G401 (cell line): ENCODE data around the gene ARMC2. TPM values are rescaled to one million over a fixed set of nuclear protein-coding genes. Genes with fewer than 3 reads are reported as not detected.

Experiments
- DNase-seq: peaks from one replicate; pipeline ENCODE4 v3.0.0-alpha.2; 2015; ENCODE audit warnings: low spot score
- in situ Hi-C: cut with HindIII; loops from 2 replicates; pipeline ENCODE4 v1.10.0; 2016; ENCODE audit warnings: low sequenced_read_pairs, mixed read lengths
- total RNA-seq: library from RNA; depleted of rRNA; stranded (reverse); fragments of >200 nt; shearing (Covaris generic); gene quantifications from 2 replicates; pipeline ENCODE4 v1.2.3, GENCODE V29; 2014

Gene ARMC2
- total RNA-seq, 1 experiment from 2014 or later, result 0.54 TPM

DNA sequence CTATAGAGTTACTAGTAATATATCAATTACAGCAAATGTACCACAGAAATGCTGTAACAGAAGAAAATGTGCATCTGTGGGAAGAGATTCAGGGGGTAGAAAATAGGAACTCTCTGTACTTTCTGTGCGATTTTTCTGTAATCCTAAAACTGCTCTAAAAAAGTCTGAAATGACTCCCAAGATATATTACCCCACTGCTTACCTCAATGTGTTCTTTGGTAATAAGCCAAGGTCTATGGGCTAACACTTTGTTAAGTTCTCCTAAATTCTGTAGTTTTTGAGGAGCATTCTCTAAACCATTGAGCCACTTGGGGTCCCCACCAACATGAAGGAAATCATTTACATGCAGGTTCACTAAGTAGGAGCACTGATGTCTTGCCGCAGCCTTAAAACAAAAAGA, 152.1 kb downstream of the ARMC2 start:
- DNase-seq, result no peak
- in situ Hi-C loops, result no loop called here

- in situ Hi-C loops, result no loop called here
- peak; percentile 52 for DNase-seq
Measured at GRCh38 chr6:109001291-109001894, 153.2 kb downstream of the ARMC2 start.

- in situ Hi-C loops, result no loop called here
- DNase-seq, result peak; percentile 48
Measured at GRCh38 chr6:109002051-109002697, 154.0 kb downstream of the ARMC2 start.

GRCh38 chr6:109002882-109003281, 154.7 kb downstream of the ARMC2 start:
- in situ Hi-C loops, result no loop called here
- no peak for DNase-seq

DNA sequence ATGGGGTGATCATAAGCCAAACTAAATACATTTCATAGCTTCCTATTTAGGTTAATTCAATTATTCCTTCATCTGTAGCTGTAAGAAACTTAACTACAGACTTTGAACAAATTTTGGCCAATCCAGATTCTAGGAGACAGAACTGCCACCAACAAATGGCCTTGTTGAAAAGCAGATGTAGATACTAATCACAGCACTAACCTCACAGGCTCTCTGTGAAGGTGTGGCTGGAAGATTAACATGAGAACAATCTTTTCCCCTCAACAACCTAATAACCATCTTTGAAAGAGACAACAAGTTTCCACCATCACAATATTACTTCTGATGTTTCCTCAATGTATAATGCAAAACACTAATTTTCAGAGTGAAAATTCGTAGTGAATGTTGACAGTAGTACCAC, 158.6 kb downstream of the ARMC2 start:
- in situ Hi-C loops, result no loop called here
- no peak for DNase-seq

DNA sequence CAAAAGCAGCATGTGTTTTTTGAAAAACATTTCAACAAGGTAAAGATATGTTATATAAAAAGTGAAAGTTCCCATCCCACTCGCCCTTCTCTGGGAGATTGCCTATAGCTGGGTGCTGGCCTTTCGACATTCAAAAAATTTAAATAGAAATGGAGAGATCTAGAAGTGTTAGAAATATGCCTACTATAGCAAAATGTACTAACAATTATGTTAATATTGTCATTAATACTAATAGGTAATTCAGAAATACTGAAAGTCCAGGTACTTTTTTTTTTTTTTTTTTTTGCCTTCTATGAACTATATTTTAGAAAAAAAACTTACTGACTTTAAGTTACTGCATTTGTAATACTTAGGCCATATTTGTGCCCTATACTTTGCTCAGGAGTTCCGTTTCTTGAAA, 159.3 kb downstream of the ARMC2 start:
- no peak for DNase-seq
- in situ Hi-C loops, result no loop called here

- DNase-seq, result peak; percentile 35
- in situ Hi-C loops, result no loop called here
Measured at GRCh38 chr6:109008054-109008453, 159.8 kb downstream of the ARMC2 start.

DNA sequence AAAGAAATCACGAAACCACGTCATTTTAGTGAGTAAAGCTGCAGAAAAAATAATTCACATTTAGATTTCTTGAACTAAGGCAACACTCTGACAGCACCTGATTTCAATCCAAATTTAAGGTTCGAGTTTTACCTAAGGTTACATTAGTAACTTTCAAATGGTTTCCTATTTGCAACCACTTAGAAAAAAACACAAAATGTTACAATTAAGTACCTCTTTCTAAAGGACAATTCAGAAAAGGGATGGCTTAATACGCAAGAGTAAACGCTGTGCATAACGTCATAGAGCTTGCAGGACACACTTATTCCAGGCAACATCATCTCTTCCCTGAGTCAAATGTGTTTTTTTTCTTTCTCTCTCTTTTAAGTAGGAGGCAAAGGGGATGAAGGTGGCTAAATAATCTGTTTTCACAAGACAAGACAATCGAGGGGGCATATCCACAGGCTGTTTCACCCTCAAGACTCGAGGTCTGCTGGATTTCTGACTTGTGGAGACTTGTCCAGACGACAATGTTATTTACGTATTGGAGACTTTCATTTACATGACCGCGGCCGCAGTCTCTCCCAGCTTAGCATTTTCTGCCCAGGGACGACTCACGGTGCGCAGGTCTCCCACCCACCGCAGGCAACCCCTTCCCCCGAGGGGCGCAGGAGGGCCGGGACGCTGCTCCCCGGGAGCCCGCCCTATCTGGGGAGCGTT, 160.5 kb downstream of the ARMC2 start:
- peak; percentile 78 for DNase-seq
- in situ Hi-C loops, result no loop called here

DNA sequence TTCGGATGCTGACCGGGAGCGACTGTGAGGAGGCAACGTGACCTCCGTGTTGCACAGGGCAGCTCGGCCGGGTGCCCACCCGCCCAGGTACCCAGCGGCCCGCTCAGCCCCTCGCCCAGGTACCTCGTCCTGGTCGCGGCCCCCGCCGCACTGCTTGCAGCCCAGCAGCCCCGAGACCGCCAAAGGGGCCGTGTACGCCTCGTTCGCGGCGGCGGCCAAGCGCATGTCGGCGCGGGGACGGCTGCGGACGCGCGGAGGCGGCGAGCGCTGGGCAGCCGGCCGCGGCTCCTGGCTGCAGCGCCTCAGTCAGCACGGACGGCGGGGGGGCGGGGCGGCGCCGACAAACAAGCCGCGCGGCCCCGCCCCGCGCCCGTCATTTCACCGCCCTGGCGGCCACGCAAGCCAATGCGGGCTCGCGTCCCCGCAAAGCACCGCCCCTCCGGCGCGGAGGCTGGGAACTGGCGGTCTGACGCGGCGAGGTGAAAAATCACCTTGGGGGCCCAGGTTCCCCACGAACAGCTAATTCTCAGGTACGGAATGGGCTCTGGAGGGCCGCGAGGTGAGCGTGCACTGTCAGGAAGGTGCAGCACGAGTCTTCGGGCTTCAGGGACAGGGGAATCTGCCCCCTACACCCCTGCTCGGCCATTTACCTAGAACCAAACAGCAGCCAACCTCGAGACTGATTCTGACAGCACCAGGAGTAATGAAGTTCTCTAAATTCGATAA, 161.2 kb downstream of the ARMC2 start:
- peak; percentile 94 for DNase-seq
- in situ Hi-C loops, result no loop called here

GRCh38 chr6:109009962-109010704, 161.9 kb downstream of the ARMC2 start:
- in situ Hi-C loops, result no loop called here
- DNase-seq, result peak; percentile 50

- peak; percentile 64 for DNase-seq
- in situ Hi-C loops, result no loop called here
Measured at GRCh38 chr6:109010705-109011102, 162.5 kb downstream of the ARMC2 start.

DNA sequence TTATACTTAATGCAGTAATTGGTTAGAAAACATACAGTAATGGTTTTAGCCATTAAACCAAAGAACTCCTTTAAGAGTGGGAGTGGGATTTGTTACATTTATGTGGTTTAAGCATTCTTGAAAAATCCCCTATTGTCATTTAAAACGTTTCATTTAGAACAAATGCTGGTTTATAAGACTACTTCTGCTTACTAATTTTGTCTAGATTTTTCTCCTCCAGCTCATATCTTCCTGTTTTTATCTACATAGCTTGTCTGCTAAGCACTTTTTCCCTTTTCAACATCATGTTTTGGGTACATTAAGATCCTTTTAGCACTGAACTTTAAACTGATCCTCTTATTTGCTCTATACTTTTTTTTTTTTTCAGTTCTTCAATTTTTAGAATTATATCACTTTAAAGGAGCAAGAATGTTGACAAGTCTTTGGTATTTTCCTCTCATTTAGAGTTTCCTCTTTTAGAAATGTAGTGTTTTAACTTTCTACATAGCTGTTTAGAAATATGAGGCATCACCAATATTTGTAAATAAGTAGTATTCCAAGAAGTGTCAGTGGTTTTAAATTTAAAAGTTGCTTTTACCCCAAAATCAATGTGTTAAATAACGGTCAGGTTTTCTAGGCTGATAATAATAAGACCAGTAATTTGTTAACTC, 165.6 kb downstream of the ARMC2 start:
- in situ Hi-C loops, result no loop called here
- DNase-seq, result no peak

DNA sequence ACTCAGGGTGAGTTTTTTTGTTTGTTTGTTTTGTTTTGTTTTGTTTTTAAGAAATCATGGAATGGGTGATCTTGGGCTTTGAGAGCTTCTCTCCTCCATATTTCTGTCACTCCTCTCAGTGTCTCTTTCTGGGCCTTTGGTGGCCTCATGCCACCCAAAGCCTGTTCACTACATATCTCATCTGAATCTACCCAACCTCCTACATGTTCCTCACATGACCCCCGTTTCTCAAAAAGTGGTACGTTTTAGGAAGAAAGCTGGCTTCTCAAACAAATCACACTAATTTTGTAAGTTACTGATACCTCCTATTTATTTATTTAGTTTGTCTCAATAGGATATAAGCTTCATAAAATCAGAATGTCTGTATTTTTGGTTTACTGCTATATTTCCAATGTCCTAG, 166.4 kb downstream of the ARMC2 start:
- in situ Hi-C loops, result no loop called here
- DNase-seq, result peak; percentile 37

DNA sequence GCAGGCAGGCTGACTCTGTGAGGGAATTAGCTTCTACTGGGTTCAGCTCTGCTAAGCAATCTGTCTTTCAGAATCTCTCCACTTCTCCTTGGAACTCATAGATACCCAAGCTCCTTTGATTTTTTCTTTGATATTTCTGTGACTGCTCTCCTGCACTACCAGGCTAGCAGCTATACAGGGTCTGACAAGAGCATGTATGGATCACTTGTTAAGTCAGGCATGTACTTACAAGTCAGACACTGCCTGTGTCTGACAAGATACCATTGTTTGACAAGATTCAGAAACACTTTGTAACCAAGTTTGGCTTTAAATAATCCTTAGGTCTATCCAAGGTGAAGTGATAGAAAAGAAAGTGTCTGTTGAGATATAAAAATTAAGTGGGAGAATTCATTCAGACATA, 167.0 kb downstream of the ARMC2 start:
- DNase-seq, result peak; percentile 48
- in situ Hi-C loops, result no loop called here

GRCh38 chr6:109019911-109020310, 171.7 kb downstream of the ARMC2 start:
- no peak for DNase-seq
- in situ Hi-C loops, result no loop called here

DNA sequence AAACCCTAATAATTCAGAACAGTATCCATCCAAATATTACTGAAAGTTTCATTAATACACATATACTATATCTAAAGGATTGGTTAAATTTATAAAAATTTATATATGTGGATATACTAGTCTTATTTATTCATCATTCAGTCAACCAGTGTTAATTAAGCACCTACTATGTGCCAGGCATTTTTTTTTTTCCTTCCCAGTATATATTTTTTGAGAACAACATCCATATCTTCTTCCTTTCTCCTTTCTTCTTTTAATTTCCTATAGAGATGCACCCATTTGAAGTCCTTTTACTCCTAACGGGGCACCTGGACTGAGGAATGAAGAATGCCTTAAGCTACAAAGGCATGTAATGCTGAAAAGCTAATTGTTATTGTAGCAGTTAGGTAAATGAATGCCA, 173.6 kb downstream of the ARMC2 start:
- in situ Hi-C loops, result no loop called here
- DNase-seq, result no peak

DNA sequence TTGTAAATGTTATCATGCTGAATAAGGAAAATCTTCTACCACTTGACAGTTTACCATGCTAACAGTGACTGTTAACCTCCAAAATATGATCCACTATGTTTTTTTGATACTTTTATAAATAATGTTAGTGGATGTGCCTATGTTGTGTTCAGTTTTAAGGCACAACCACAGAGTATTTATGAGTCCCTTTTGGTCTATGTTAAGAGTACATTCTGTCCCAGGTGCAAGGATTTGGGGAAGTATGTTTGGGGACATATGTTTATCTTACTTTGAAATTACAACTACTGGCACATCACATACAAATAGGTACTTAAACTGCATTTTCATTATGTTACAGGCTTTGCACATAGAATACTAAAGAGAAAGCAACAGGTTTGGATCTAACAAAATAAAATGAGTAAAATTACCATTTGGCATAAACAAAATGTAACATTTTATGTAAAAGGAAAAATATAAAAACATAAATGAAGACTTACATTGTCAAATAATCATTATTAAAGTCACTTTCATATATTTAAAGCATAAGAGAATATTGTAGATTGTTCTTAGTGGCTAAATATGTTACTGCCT, 175.2 kb downstream of the ARMC2 start:
- in situ Hi-C loops, result no loop called here
- DNase-seq, result no peak
